NOMO-1 treated with dmso at 0.1 percent for 144 hours (cell line): ENCODE data around the gene DENND10.

Experiments used
- DNase-seq: peaks from one replicate; lab custom pipeline; 2025; ENCODE audit not compliant: unreplicated experiment; lab: John Stamatoyannopoulos, UW

Gene DENND10, protein sequence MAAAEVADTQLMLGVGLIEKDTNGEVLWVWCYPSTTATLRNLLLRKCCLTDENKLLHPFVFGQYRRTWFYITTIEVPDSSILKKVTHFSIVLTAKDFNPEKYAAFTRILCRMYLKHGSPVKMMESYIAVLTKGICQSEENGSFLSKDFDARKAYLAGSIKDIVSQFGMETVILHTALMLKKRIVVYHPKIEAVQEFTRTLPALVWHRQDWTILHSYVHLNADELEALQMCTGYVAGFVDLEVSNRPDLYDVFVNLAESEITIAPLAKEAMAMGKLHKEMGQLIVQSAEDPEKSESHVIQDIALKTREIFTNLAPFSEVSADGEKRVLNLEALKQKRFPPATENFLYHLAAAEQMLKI

DNA sequence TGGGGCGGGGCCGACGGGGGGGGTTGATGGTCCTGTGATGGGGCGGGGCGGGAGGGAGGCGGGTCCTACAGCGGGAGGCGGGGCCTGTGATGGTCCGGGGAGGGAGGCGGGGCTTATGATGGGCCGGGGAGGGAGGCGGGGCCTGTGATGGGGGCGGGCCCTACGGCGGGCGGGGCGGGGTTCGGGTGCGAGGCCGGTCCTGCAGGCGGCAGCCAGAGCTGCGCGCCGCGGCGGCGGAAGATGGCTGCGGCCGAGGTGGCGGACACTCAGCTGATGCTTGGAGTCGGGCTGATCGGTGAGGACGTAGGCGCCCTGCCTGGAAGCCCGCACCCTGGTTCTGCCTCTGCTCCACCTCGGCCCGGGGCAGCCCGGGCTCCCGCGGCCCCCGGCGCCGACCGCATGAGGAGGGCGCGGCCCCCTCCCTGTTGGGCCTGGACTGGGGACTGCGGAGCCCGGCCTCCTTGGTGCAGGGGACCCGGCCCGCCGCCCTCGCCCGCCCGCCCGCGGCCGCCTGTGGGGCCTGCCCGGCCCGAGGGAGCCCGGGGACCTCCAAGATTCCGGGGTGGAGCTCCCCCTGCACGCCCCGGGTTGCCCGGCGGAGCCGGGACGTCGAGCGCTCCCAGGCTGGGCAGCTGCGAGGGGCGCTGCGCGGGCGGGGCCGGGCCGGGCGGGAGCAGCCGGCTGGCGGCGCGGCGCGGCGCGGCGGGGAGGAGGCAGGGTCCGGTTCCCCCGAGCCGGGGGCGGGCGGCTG is at the start of gene DENND10:
Gene DENND10, plus strand, starts transcription at position 211 of the 751 bp plus-strand sequence. Its CDS starts 30 bp downstream, at position 241.
- no peak for DNase-seq

DNA sequence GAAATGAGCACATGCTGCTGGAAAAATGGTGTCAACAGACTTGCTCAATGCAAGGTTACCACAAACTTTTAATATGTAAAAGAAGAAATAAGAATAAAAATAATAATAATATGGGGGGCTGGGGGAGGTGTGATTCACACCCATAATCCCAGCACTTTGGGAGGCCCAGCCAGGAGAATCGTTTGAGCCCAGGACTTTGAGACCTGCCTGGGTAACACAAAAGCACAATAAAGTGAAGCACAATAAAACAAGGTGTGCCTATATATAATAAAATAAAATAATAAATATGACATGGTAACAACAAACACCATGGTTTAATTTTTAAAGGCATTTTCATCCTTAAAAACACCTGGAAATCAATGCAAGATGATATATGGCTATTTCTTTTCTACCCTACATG is 48.4 kb upstream of the DENND10 start:
- DNase-seq: no peak

DNA sequence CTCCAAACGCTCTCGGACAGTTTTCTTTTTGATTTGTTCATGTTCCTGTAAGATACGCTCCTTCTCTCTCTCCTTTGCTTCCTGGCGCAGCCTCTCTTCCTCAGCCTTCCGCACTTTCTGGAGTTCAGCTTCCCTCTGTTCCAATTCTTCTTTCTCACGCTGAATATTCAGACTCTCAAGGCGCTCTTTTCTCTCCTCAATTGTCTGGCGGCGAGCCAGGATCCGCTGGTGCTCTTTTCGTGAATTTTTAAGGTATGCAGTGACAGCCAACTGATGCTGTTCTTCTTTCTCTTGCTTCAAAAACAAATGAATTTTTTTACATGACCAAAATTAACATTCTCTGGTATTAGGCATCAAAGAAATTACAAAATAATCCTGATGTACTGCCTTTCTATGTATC is 45.9 kb upstream of the DENND10 start:
- no peak for DNase-seq

DNA sequence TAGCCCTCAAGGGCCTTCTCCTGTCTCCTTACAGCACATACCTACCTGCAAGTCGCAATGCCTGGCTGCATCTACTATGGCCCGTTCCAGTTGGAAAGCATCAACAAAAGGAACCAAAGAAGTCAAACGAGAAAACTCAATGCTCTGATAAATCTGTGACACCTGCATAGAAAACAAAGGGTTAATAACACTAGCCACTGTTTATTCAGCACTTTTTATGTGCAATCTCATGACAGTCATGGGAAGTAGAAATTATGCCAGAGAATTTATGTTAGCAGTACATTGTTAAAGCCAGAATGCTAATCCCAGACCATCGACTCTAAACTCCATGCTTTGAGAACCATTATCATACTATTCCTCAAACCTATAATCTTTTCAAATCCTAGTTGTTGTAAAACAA is 44.4 kb upstream of the DENND10 start:
- no peak for DNase-seq

DNA sequence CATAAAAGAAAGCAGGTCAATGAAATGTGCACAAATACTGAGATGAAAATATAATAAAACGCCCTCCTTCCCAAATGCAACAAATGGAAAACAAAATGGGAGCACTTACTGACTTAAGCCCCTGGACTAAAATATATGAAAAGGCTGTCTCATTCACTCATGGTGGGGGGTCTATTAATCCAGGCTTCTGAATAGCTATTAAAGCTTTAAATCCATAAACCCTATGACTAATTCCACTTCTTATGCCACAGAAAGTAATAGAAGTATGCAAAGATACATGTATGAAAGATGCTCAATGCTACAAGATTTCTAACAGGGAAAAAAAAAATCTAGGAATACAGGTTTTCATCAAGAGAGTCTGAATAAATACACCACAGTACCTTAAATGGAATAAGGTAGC is 43.8 kb upstream of the DENND10 start:
- no peak for DNase-seq

DNA sequence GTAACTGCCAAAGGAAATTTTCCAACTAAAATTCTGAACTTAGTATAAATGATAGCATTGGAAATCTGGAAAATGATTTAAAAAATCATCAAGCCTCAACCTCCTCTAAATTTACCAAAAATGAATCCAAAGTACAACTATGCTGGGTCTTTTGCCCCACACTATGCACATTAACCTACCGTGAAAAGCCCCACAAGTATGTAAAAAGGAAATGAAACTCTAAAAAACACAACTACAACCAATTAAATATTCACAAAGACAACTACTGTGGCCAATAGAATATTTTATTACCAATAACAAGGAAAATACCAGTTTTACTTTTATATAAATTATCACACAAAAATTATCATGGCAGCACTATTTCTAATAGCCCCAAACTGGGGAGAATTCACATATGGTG is 42.6 kb upstream of the DENND10 start:
- DNase-seq: no peak

DNA sequence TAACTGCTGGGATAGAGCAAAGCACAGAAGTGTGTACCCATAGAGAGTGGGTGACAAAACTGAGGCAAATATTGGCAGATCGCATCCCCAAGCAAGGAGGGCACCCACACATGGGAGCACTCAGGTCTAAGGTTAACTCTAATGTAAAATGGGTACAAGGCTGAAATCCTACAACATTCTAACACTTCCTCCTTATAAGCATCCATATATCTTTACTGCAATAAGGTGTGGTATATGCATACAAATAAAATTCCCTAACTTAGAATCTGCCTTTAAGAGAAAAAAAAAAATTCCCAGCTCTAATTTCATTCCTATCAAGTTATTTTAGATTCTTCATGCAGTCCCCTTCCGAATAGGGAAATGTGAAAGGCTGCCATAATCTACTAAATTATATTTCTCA is 42.0 kb upstream of the DENND10 start:
- no peak for DNase-seq

DNA sequence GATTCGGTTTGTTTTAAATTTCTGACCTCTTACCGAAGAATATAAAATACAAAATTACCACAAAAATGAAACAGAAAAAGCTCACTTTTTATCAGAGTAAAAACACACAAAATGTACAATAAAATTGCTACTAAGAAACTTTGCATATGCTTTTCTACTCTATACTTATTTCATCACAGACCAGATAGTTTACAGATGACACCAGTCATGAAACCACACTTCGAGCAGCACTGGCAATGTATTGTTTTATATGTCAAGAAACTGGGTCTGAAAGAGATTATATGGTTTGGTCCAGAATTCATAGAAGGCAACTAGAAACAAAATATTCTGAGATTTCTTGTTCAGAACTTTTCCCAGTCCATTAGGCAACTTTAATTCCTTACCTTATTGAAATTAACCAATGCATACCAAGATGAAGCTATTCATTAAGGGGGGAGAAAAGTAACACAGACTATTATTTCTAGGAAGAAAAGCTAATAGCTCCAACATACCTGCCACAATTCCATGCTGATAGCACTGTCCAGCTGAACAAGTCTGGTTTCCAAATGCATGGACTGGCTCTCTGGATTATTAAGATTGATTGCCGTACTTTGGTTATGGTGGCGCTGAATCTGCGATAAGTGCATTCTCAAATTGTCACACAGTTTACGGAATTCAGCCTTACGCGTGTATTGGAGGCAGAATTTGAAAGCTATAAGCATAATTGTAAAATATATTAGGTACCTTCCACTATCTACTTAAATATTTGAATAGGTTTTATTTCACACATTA is 33.3 kb upstream of the DENND10 start:
- DNase-seq: no peak

DNA sequence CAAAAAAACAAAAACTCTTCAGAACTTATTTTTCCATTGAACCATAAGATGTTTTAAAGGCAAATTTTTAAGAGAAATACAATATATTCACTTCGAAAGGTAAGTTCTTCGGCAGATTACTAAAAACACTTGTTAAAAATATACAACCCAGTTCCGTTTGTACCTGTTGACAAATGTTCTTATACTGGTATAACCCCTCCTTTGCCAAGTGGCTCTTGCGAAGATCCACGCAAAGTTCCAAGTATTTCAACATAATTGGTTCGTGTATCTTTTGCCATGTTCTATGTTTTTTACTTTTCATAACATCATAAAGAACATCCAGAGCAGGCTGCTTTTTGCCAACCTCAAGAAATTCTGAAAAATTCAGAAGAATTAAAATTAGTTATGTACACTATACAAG is 30.3 kb upstream of the DENND10 start:
- DNase-seq: no peak

DNA sequence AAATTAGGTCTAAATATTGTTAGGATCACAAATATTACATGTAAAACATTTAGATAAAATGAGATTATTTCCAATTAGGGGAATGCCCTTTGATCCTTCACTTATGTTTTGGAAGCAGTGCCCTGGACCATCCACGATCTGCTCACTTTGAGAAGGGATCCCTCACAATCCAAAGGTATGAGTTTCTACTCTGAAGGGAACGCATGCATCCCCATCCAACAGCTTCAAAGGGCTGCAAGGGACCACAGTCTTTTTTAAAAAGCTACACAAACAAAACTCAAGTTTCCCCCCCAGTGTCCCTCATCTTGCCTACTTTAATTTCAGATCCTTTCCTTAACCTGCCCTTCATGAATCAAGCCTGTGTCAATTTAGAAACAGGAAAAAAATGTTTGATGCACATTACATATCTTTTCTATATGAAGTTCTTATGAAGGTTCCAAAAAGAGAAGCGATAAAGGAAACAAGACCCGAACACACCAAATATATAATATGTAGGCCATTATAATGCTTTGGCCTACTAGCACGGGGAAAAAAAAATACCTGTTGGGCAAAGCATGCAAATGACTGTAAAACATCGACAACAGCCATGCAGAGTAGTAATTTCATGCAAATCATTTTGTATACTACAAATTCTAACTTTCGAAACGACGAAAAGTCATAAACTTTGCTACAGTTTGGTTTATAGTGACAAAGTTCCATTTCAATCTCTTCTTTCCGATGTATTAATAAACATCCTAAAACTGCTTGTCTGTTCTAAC is 25.3 kb upstream of the DENND10 start:
- no peak for DNase-seq

DNA sequence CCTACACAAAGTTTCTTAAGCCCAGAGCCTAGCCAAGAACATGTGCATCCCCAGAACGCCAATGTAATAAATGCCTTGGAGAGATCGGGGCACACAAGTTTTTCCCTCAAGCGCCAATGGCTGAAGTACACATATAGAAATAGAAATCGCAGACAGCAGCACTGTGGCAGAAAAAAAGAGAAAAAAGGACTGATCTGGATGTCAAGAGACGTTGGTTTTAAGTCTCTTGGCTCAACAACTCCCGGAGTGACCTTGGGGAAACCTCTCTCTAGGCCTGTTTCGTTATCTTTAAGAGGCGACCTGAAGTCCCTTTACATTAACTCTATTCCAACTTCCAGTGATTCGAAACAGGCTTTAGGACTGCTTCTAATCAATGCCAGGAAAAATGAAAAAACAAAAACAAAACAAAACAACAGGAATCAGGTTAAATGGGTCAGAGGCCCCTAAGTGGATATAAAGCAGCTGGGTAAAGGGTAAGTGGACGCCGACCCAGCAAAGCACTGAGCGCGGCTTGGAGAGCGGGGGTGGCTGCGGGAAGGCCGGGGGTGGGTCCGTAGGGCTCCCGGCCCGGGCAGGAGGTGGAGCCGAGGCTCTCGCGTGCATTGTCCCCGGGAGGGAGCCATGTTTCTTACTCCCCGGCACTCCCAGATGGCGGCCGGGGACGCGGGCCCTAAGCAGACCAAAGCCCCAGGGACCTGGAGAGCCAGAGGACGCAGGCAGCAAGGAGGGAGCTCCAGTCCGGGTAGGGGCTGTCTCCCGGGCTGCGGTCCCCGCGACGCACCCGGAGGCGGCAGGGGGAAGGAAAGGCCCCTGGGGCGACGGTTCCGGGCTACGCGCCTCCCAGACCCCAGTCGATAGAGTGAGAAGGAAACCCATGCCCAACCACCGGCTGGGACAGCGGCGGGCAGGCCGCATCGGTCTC is 24.1 kb upstream of the DENND10 start:
- DNase-seq: peak; percentile 28

DNA sequence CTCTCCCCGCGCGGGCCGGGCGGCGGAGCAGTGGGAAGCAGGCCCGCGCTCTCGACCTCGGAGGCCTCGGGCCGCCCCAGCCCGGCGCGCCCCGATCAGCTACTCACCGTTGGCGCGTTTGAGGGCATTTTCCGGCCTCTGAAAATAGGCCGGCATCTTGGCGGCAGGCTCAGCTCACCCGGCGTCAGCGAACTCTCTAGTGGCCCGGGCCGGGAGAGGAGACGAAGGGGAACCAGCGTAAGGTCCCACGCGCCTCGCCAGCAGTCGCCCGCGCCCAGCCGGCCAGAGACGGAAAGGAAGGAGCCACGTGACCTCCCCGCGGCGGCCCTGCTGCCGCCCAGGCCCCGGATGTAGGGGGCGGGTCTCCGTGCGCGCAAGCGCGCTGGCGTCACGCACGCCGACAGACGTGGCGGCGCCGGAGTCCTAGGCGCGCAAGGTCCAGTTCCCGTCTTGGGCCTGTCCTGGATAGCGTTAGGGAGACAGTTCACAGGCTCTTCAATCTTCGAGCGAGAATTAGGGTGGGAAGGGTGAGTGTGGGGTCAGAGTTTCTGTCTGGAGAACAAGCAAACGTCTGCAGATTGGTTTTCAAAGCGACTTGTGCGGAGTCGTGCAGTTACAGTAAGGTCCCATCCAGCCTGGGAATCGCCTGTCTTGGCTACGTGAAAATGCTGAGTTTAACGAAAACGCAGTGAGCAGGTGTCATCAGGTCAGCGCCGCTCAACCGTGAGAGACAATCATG is 23.2 kb upstream of the DENND10 start, which contains the start of gene EIF3A:
Gene EIF3A, minus strand, starts transcription at position 297 of the 739 bp plus-strand sequence. Its CDS starts 141 bp downstream, at position 156.
- DNase-seq: peak; percentile 88

DNA sequence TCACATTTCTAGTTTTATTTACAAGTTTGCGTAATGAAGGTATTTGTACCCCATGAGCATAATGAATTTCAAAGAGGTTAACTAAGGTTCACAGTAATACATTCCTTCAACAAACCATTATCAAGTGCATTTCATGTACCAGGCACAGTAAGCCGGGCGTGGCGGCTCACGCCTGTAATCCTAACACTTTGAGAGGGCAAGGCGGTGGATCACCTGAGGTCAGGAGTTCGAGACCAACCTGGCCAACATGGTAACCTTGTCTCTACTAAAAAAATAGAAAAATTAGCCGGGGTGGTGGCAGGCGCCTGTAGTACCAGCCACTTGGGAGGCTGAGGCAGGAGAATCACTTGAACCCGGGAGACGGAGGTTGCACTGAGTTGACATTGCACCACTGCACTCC is 19.0 kb upstream of the DENND10 start:
- no peak for DNase-seq

DNA sequence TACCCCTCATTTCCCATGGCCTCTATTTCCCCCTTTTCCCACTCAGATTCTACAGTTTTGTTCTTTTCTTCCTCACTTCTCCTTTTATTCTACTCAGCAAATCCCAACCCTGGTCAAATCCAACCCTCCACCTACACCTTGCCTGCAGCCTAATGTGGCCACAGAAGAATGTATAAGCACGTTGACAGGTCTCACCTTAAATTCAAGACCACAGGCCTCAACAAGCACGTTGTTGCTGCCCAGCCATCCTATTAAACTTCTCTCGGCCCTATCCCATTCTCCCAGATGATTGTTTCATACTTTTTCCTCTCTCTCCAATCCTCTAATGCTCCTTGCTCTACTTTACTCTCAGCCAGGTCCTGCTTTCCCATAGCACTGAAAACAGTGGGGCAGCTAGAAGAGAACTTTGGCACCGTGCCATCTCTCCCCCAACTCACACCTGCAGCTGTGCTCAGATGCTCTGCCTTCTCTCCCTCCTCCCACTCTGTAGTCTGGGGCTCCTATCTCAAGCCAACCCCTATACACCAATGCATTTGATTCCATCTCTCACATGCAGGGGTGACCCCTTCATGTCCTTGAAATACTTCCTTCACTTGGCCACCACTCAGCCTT is 16.5 kb upstream of the DENND10 start:
- DNase-seq: no peak

DNA sequence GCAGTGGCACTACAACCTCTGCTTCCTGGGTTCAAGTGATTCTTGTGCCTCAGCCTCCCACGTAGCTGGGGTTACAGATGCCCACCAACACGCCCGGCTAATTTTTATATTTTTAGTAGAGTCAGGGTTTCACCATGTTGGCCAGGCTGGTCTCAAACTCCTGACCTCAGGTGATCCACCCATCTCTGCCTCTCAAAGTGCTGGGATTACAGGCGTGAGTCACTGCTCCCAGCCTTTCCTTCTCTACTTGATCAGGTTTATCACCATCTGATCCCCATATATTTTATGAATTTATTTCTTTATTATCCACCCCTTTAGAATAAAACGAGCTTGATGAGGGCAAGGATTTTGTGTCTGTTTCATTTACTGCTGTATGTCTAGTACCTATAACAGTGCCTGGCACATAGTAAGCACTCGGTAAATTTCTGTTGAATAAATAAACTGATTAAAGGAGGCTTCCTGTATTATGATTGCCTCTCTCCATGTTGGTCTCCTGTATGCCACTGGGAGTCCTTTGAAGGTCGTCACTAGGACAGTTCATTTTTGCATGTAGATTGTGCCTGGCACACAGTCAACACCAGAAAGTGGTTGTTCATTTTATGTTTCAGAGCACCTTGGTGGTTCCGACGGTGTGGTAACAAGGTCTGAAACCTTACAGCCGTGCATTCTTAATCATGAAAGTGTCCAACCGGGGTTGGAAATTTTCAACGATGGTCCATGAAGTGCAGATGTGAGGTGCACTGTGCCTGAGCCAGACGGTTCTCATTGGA is 13.7 kb upstream of the DENND10 start:
- no peak for DNase-seq

DNA sequence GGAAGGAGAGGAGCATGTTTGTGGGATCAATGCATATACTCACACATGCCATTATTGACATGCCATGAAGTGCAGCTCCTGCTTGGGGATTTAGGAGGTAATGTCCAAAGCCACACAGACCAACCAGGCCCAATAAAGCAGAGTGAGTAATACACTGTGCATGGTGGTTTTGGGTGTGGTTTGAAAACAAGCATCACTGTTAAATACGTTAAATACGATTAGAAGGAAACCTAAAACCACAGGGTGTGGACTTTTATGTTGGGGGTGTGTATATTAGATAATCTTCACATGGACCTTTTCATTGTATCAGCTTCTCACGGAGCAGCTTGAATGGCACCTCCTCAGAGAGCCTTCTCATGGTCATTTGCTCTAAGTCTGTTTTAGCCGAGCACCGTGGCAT is 12.9 kb upstream of the DENND10 start:
- peak; percentile 91 for DNase-seq

DNA sequence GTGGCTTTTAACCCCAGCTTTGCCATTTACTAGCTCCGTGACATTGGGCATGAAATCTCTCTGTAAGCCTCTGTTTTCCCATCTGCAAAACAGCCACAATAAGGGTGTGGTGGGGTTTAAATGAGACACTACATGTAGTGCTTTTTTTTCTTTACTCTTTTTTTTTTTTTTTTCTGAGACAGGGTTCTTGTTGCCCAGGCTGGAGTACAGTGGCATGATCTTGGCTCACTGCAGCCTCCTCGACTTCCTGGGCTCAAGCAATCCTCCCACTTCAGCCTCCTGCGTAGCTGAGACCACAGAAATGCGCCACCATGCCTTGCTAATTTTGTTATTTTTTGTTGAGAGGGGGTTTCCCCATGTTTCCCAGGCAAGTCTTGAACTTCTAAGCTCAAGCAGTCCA is 8.3 kb upstream of the DENND10 start:
- DNase-seq: no peak
